ENCODE data around the gene DAB1.

Gene DAB1

GRCh38 chr1:57431400-57431799, 7.5 kb upstream of the DAB1 start:
- H3K4me2 ChIP-seq (ENCODE audit: low read depth, low read length, poor library complexity, severe bottlenecking): no peak overlapping the region

DNA sequence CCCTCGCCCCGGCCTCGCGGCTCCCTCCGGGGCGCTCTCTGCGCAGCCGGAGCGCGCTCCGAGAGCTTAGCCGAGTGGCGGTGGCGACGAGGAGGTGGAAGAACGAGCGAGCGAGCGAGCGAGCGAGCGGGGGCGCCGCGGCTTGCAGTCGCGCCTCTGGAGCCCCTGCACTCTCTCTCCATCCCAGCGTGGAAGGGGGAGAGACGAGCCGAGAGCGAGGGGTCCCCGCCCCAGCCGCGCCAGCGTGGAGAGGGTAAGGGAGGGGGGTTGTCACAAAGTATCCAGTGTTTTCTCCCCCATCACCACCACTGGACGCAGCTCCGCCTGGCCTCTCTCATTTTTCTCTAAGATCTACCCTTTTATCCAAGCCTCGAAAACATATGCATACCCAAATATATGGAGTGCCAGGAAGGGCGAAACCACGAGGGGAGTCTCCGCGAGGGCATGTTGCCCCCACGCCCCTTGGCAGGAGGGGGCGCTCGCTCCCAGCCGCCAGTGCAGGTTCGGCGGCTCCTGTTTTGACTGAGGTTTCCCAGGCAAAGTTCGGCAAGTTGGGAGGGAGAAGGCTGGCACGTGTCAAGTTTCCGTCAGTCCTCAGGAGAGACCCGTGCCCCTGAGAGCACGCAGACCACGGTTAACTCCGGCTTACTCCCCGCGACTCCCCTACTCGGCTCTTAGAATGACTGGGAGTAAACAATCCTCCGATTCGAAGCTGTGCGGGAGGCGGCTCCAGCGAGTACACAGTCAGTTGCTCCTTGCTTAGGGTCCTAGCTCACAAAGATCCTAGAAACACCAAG, 569 bp upstream of the DAB1 start:
- H3K36me3 ChIP-seq (ENCODE audit: low read length): no peaks in the 10 kb centered on the region
- H3K27ac ChIP-seq (ENCODE audit: low read depth, low read length): no peak overlapping the region
- no peaks in the 10 kb centered on the region for H3K9me3 ChIP-seq (ENCODE audit: insufficient read depth, low read length)
- H3F3A ChIP-seq (ENCODE audit: insufficient read depth): no peaks in the 10 kb centered on the region
- H3K27me3 ChIP-seq (ENCODE audit: low read length): no peaks in the 10 kb centered on the region
- TF ChIP-seq, protein P1, sequence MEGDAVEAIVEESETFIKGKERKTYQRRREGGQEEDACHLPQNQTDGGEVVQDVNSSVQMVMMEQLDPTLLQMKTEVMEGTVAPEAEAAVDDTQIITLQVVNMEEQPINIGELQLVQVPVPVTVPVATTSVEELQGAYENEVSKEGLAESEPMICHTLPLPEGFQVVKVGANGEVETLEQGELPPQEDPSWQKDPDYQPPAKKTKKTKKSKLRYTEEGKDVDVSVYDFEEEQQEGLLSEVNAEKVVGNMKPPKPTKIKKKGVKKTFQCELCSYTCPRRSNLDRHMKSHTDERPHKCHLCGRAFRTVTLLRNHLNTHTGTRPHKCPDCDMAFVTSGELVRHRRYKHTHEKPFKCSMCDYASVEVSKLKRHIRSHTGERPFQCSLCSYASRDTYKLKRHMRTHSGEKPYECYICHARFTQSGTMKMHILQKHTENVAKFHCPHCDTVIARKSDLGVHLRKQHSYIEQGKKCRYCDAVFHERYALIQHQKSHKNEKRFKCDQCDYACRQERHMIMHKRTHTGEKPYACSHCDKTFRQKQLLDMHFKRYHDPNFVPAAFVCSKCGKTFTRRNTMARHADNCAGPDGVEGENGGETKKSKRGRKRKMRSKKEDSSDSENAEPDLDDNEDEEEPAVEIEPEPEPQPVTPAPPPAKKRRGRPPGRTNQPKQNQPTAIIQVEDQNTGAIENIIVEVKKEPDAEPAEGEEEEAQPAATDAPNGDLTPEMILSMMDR (IDR thresholded peaks at IDR 0.05; ENCODE audit: insufficient read depth, low read length, poor library complexity, severe bottlenecking): no peak
- no peak for TF ChIP-seq EZH2phosphoT487 (conservative IDR thresholded peaks at IDR 0.05; ENCODE audit: low read length)
- H4K20me1 ChIP-seq (ENCODE audit: low read depth, low read length): no peaks in the 10 kb centered on the region
- no peak overlapping the region for H2AFZ ChIP-seq (ENCODE audit: low read depth, low read length, severe bottlenecking)
- H3K79me2 ChIP-seq (ENCODE audit: insufficient read depth, low read length): no peaks in the 10 kb centered on the region
- H3K9ac ChIP-seq (ENCODE audit: low read length): no peak overlapping the region
- H3K4me2 ChIP-seq (ENCODE audit: low read depth, low read length, poor library complexity, severe bottlenecking): no peak overlapping the region
- H3K9me2 ChIP-seq (replicated peaks; ENCODE audit: insufficient read depth, low read length): no peaks in the 10 kb centered on the region
- no peak overlapping the region for H3K4me3 ChIP-seq (ENCODE audit: insufficient read depth, low read length, poor library complexity, severe bottlenecking)

More at GRCh38 chr1:57431400-57431799, 7.5 kb upstream of the DAB1 start:
- no peaks in the 10 kb centered on the region for H3K79me2 ChIP-seq (ENCODE audit: insufficient read depth, low read length)
- H3F3A ChIP-seq (ENCODE audit: insufficient read depth): no peaks in the 10 kb centered on the region
- no peak overlapping the region for H3K27ac ChIP-seq (ENCODE audit: low read depth, low read length)
- no peak overlapping the region for H3K9ac ChIP-seq (ENCODE audit: low read length)
- no peaks in the 10 kb centered on the region for H3K36me3 ChIP-seq (ENCODE audit: low read length)
- H4K20me1 ChIP-seq (ENCODE audit: low read depth, low read length): no peaks in the 10 kb centered on the region
- no peaks in the 10 kb centered on the region for H3K27me3 ChIP-seq (ENCODE audit: low read length)
- no peak overlapping the region for H3K4me3 ChIP-seq (ENCODE audit: insufficient read depth, low read length, poor library complexity, severe bottlenecking)
- TF ChIP-seq, protein P1 (IDR thresholded peaks at IDR 0.05; ENCODE audit: insufficient read depth, low read length, poor library complexity, severe bottlenecking): no peak
- no peak for TF ChIP-seq EZH2phosphoT487 (conservative IDR thresholded peaks at IDR 0.05; ENCODE audit: low read length)
- no peak overlapping the region for H2AFZ ChIP-seq (ENCODE audit: low read depth, low read length, severe bottlenecking)
- no peaks in the 10 kb centered on the region for H3K9me3 ChIP-seq (ENCODE audit: insufficient read depth, low read length)
- no peaks in the 10 kb centered on the region for H3K9me2 ChIP-seq (replicated peaks; ENCODE audit: insufficient read depth, low read length)

DNA sequence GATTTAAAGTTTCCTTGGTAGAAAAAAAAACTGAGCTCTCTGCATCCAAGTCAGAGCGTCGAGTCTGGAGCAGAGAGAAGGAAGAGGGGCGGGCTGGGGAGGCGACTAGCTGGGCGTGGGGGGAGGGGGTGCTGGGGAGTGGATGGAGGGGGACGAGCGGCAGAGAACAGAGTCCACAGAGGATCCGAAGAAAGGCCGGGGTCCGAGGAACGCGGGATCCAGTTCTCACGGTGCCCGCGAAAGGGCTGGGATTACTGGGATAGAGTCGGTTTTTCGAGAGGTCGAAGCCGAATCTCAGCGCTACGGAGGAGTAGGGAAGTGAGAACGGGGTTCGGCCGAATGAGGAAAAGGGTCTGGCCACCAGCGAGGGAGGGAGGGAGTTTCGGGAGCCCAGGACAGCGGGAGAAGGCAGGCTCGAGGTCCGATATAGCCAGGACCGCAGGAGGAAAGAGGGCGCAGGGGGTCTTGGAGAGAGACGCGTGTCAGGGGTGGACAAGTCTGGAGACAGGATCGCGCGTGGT, 665 bp downstream of the DAB1 start:
- no peaks in the 10 kb centered on the region for H4K20me1 ChIP-seq (ENCODE audit: low read depth, low read length)
- no peak overlapping the region for H3K27ac ChIP-seq (ENCODE audit: low read depth, low read length)
- H3K4me2 ChIP-seq (ENCODE audit: low read depth, low read length, poor library complexity, severe bottlenecking): no peak overlapping the region
- no peaks in the 10 kb centered on the region for H3K79me2 ChIP-seq (ENCODE audit: insufficient read depth, low read length)
- no peak overlapping the region for H3K9ac ChIP-seq (ENCODE audit: low read length)
- no peaks in the 10 kb centered on the region for H3K9me3 ChIP-seq (ENCODE audit: insufficient read depth, low read length)
- H3K4me3 ChIP-seq (ENCODE audit: insufficient read depth, low read length, poor library complexity, severe bottlenecking): no peak overlapping the region
- TF ChIP-seq, protein P1 (IDR thresholded peaks at IDR 0.05; ENCODE audit: insufficient read depth, low read length, poor library complexity, severe bottlenecking): no peak
- no peak for TF ChIP-seq EZH2phosphoT487 (conservative IDR thresholded peaks at IDR 0.05; ENCODE audit: low read length)
- H3K36me3 ChIP-seq (ENCODE audit: low read length): no peaks in the 10 kb centered on the region
- H3K27me3 ChIP-seq (ENCODE audit: low read length): no peaks in the 10 kb centered on the region
- H3F3A ChIP-seq (ENCODE audit: insufficient read depth): no peaks in the 10 kb centered on the region
- H2AFZ ChIP-seq (ENCODE audit: low read depth, low read length, severe bottlenecking): no peak overlapping the region
- H3K9me2 ChIP-seq (replicated peaks; ENCODE audit: insufficient read depth, low read length): no peaks in the 10 kb centered on the region
